NCI-H2081 (cell line): ENCODE measurements around the gene IRF2.

Experiments
- DNase-seq, 2 experiments: peaks; one replicate each; lab custom pipeline; 2025; lab: John Stamatoyannopoulos, UW

Gene IRF2

DNA sequence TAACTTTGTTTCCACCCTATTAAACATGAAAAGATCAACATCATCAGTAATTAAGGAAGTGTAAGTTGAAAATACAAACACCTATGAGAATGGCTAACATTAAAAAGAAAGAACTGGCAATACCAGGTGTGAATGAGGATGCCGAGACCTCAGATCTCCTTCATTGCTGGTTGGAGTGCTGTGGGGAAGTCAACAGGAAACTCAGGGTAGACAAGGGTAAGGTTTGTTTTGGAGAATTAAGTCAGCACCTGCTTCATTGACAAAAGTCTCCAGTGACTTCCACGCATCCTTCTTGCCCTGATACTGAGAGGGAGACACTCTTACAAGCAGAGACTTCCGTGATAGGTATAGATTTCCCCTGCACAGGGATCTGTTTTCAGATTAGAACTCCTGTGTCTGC lies 106.1 kb downstream of the IRF2 start:
- DNase-seq: peak in 1 of 2 experiments; percentile 5

DNA sequence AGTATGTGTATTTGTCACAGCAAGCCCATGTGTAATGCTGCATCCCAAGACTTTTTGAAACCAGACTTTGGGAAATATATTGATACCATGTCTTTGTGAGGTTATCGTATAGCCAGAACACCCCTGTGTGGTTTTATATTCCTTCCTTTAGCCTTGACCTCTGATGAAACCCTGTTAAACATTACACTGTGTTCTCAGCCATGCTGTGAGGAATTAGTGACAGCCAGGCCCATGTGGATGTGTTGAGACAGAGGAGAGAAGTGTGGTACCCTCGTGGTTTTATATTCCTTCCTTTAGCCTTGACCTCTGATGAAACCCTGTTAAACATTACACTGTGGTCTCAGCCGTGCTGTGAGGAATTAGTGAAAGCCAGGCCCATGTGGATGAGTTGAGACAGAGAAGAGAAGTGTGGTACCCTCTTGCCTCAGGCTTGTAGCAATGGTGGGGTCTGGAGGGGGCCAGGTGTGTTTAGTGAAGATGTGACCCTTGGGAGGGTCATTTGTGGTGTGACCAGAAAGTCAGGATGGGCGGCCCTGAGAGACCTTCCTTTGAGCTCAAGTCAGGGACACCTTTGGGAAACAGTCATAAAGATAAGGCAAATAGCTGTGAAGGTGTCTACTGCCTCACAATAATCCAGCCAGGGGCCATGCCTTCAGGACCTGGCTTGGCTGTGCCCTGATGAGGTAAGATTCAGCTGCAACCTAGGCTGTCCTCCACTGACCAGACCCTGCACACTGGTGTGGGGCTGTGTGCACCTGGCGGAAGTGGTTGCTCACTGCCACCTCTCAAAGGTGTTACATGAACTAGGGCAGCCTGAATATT lies 110.0 kb downstream of the IRF2 start:
- DNase-seq: no peak

DNA sequence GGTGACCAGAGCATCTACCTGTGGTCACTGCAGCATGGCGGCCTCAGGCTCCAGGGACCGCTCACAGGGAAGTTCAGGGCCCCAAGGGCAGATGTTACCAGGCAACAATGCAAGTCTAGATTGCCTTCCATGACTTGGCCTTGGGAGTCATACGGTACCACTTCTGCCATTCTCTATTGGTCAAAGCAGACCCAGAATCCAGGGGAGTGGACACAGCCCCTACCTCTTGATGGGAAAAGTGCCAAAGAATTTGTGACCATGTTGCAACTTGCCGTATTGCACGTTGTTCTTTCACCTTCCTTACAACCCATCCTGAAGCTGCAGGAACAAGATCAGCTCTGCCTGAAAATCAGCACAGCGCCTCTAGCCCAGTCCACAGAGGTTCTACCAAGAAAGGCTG lies 111.1 kb downstream of the IRF2 start:
- no peak for DNase-seq

DNA sequence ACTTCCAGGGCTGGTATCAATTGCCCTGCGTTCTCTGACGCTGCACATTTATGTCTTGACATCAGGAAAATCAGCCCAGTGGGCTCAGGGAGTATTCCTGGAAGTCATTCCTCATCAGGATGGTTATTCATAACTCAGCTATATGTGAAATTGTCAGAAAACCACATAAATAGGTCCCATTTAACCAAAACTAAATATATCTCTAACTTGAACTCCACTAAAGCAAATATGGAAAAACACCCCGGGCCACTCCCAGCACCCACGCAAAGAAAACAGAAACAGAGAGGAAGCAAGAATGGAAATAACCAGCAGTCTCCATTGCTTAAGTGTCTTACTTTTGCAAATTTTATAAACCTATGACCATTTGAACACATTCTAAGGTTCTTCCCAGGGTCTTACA lies 112.0 kb downstream of the IRF2 start:
- DNase-seq: no peak

DNA sequence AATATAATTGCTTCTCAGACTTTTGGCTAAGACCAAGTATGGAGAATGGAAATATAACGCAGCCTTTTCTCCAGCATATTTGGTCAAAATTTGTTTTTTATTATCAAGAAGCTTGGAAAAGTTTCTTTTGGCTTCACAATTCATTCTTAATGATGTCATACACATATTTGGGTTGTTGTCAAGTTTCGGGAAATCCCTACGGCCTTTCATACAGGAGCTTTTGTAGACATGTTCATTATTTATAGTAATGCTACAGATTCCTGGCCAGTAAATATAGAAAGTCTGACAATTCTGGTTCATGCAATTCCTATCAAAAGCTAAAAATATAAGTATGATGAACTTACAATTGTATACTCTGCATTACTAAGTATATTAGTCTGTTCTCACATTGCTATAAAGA lies 112.9 kb downstream of the IRF2 start:
- DNase-seq: no peak

DNA sequence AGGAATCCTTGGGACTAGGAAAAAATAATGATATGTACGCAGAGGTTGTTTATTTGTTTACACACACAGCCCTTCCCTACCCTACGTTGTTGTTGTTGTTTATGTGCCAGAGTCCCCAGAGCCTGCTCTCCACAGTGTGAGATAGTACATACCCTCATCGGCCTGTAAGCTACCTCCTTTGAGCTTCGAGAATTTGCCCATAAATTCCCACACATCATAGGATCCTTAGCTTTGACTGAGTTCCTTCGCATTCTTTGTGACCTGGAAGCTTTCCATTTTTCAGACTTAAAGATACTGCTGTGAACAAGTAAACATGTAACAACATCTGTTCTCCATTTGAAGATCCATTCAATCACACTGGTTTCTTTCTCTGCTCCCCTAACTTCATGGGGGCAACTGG lies 114.5 kb downstream of the IRF2 start:
- DNase-seq: no peak

DNA sequence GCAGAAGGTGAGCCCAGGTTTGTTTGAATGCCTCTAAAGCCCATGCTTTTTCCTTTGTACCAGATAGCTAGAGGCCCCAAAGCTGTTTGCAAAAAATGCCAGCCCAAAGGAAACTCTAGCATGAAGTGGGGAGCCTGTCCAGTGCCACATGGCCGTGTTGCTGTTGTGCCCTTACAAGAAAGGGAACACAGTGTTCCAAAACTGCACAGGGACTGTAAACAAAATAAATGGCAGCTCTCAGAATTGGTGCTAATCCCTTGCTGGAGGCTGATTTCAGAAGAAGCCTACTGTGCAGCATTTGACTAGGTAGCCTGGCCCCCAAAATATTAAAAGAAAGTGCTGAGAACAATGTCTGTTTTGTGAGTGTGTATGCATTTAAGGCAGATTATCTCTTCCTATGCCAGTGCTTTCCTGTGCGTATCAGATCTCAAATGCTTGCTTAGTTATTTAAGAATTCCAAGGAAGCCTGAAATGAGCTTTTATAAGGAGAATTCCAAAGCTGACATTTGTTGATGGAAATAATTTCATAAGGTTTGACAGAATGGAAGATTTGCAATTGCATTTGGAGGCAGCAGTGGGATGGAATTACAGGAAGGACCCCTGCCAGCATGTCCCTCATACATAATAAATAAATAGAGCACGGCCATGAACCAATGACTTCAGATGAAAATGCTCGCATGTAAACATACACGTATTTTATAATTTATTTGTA lies 115.7 kb downstream of the IRF2 start:
- DNase-seq: no peak

DNA sequence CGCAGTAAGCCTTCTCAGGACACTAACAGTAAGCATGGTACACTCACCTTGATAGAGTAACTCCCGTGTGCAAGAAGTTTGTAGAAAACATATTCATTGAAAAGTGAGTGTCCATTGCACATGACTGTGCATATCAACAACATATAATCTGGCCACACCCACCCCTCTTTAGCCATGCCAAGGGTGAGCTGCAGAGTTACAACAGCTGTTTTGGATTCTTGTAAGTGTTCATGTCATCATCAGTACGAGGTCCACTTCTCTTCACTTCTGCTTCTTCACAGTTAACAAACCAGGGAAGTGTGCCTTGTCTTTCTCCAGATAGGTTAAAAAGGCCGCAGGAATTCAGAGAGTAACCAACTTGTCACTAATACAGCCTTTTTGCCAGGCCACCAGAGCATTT lies 116.6 kb downstream of the IRF2 start:
- DNase-seq: no peak

DNA sequence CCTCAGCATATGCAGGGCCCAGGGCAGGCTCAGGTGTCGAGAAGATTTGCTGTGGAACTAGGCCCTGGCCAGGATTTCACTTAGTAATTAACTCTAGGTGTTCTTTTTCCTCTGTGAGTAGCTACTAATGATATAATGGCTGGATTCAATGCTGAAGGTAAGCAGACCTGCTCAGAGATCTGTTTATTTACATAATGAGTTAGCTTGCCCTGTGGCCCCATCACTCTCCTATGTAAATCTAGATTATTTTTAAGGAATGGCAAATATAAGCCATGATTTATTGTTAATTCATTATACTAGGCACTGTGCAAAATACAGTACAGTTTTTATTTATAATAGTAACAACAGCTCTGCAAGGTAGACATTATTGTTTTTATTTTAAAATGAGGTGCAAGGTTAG lies 117.2 kb downstream of the IRF2 start:
- no peak for DNase-seq

DNA sequence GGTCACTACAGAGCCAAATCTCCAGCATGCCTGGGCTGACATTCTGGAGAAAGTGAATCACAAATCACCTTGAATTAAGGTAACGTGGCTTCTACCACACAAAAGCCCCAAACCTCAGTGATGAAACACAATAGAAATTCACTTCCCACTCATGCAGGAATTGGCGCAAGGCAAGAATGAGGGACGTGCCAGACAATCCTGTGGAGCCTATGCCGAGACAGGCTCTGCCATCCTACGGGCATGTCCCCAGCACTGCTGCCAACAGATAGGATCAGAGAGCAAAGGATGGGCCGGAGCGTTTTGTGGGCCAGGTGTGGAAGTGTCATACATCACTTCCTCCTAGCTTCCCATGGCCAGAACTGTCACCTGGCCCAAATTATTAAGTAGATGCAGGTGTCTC lies 118.0 kb downstream of the IRF2 start:
- no peak for DNase-seq

DNA sequence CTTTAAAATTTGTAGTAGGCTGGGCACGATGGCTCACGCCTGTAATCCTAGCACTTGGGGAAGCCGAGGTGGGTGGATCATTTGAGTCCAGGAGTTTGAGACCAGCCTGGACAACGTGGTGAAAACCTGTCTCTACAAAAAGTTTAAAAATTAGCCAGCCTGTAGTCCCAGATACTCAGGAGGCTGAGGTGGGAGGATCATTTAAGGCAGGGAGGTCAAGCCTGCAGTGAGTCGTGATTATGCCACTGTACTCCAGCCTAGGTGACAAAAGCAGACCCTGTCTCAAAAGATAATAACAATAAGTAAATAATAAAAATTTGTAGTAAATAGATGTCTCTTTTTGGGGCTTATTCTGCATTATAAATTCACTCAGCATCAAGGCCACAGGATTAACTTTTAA lies 118.5 kb downstream of the IRF2 start:
- DNase-seq: no peak

DNA sequence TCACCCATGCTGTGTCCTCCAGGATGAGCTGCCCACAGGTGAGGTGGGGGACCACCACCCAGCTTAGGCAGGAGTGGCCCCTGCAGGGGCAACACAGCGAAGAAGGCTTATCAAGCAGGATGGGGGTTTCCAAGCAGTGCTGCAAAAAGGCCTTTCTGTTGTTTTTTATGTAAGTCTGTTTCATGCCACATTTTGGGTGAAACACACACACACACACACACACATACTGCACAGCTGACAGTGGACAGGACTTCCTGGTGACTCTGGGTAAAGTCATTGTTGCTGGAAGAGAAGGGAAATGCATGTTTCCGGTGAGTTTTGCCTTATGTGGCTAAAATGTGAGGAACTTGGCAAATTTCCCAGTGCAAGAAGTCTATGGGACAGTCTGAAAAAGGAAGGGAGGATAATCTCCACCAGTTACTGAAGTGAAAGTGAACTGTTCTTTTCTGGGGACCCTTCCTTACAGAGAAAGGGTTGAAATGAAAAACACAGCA lies 119.2 kb downstream of the IRF2 start:
- DNase-seq: no peak

DNA sequence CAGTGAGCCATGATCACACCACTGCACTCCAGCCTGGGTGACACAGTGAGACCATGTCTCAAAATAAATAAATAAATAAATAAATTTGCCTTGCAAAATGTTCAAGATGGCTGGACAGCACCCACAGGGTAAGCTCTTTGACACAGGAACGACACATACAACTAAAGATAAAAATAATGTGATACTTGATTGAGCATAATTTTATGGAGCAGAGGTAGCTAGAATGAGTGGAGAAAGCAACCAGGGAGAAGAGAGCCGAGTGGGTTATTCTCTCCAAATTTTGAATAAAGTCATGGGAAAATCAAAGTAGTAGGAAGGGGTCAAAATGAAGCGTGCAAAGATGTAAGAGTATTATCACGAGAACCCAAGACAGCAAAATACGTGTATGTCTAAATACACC lies 121.5 kb downstream of the IRF2 start:
- no peak for DNase-seq

DNA sequence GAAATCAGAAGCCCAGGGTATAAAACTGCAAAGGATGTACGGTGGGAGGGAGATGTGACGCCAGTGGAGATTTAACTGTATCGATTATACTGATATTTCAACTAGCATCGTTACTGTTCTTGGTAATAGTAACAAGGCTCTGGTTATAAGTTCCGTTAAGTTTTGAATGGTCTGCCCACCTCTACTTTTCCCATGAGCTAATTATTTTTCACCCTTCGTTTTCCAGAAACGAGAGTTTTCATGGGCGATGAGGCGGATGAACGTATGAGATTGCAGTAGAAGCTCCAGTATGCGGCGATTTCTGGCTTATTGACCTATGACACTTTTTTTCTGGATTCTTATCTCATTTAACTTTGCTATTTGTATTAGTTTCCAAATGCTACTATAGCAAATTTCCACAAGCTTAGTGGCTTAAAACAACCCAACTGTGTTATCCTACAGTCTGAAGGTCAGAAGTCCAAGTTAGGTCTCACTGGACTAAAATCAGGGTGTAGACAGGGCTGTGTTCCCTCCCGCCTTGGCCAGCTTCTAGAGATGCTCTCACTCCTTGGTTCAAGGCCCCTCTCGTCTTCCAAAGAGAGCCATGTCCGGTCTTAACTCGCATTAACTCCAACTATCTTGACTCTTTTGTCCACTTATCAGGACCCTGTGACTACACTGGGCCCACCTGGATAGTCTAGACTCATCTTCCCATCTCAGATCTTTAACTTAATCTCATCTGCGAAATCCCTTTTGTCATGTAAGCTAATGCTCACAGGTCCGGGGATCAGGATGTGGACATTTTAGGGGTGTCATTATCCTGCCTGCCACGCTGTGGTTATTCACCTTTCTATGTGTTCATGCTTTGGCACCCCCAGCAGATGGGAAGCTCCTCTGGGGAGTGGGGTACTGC lies 122.5 kb downstream of the IRF2 start:
- no peak for DNase-seq

DNA sequence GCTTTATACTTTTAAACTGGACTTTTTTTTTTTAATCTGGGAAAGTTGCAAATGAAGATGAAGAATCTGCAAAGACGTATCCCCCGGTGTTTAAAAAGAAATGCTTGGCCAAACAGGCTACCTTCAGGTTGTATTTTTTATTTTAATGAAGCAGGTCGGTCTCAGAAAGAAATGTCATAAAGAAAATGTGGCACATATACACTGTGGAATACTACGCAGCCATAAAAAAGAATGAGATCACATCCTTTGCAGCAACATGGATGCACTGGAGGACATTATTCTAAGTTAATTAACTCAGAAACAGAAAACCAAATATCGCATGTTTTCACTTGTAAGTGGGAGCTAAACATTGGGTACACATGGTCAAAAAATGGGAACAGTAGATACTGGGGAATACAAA lies 123.4 kb downstream of the IRF2 start:
- DNase-seq: no peak

DNA sequence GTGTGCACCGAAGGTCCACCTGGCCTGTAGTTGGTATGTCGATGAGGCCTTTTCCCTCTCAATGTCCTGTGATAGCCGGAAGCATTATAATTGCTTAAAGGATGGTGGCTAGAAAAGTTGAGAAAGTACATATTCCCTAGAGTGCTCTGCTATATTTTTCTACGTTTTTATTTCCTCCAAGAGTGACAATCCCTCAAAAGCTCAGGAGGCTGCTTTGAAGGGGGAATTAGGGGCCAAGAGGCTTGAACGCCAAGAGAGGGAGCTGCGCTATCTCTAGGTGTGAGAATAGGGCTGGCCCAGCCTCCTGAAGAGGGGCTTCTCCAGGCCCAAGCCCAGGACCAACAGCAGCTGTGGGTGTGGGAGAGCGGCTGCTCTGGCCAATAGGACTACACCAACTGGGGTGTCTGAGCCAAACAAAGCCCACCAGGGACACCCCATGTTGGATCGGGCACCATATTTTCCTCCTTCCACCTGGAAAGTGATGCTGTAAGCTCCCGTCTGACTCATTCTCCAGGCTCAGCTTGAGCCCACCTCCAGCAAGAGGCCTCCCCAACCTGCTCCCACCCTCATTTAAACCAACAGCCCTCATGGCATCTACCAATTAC lies 124.0 kb downstream of the IRF2 start:
- no peak for DNase-seq

DNA sequence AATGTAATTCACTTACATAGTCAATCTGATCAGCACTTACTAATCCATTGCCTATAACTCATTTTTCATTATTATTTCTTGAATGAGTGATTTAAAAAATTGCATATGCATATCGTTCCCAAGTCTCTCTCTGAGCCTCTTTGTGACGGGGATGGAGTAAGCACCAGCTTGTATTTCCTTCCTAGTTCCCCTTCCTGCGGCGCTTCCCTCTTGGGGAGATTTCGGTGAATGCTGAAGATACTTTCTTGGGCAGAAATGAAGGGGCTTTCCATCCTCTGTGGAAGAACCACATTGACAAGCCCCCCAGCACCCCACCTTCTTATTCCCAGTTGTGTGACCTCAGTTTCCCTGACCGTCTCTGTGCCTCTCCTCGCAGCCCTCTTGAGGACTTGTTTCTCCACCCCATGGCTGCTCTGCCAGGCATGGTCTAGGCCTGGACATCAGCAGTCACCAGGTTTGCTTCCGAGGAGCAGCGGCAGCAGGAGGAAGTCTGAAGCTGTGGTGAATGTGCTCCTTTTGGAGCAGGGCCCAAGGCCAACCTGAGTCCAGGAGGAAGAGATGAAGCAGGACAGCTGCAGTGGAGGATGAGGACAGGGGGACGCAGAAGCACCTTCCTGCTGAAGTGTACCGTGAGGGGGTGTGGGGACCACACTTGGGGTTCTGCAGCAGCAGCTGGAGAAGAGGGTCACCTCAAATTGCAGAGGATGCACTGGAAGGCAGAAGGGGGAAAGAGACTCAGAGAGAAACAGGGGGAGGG lies 124.9 kb downstream of the IRF2 start:
- no peak for DNase-seq

DNA sequence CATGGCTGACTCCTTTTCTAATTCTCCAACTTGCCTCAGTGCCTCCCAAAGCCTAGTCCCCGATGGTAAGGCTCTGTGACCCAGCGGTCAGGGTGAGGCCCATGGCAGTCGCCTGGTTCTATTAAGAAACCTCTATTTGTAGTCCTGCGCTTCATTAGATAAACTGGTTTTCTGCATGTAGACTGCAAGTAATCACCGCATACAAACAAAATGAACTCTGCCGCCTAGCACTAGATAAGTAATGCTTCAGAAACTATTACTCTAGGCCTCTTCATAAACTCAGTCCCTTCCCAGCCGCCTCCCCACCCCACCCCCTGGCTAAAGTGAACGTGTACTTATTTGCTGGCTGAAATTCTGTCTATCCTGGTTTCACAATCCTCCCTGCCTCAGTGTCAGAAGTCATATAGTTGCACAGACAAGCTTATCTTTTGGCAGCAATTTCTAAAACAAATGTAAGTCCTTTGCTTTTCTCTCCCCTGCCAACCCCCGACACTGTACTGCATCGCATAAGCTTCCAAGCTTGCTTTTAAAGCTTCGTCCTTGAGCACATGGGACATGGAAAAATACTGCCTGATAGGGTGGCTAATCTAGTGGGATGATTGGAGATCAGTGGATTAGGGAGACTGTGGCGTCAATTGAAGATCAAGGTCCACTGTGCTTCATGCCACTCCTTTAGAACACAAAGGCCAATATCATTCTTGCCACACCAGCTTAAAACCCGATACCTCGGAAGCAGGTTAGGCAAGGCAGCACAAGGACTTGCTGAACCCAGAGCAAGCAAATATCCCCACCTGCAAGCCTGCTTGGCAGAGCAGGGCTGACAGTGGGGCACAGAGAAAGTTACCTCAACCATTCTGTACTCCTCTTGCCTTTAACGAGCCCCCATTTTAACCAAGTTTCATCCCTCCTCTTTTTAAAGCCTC lies 125.8 kb downstream of the IRF2 start:
- no peak for DNase-seq

DNA sequence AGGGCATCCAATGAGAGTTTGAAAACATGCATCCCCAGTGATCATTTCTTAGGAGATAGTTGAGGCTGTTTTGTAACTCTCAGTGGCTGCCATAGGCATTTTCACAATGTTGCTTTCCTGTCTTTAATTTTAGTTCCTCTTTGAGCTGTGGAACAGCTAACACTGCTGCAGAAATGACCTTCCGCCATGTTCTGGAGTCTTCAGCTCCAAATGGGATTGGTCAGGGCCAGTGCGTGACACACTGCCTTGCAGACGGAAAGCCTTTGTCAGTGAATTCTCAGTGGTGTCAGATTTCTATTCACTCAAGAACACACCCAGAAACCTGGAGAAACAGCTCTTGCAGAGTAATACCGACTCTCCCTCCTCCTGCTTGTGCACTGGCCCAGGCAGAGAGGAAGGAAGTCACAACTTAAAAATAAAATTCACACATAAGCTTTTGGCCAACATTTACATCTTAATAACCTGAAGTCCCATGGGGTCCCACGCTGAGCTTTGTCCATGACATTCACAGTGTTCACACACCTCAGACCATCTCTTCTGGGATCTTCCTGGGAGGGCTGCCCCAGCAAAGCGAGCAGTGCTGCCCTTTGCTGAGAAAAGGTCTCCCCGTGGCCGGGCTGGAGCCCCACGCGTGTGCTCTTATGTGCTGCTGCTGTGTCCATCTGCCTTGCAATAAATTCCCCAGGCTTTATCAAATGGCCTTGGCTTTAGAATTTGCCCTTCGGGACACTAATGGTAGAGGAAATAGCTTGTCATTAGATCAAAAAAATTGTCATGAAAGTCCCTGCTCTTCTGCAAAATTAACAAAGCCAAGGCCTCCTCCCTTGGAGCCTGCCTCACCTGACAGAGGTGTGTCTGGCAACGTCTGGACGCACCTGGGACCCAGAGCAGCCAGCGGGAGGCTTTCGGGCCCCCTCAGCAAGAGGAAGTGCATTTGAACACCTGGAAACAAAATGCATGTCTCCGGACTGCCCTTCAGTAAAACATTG lies 126.8 kb downstream of the IRF2 start:
- peak in 1 of 2 experiments; percentile 12 for DNase-seq
